ENCODE data around the gene NOD2. TPM values are rescaled to one million over a fixed set of nuclear protein-coding genes. Genes with fewer than 3 reads are reported as not detected.

Gene NOD2
- total RNA-seq, 1 donor from 2014 or later: 0.51 TPM

GRCh38 chr16:50690177-50690576 lies 3.2 kb upstream of the NOD2 start:
- DNase-seq (ENCODE audit: low read depth, low spot score): no peak
- Mint-ChIP-seq H3K4me3 (no peak overlapping the region), H3K9me3 (no peaks in the 10 kb centered on the region), H3K27me3 (ENCODE audit: low read depth) (peaks cover 31% of the 10 kb centered on the region), H3K4me1 (peaks cover 14% of the 10 kb centered on the region), H3K27ac (ENCODE audit: unreplicated experiment) (no peak overlapping the region), H3K36me3 (ENCODE audit: low read depth) (no peaks in the 10 kb centered on the region)
- TF ChIP-seq CTCF (conservative IDR thresholded peaks at IDR 0.05): no peak

GRCh38 chr16:50692644-50692998 lies 785 bp upstream of the NOD2 start:
- Mint-ChIP-seq H3K4me3 (peak overlapping the region; percentile 17), H3K36me3 (ENCODE audit: low read depth) (no peaks in the 10 kb centered on the region), H3K27ac (ENCODE audit: unreplicated experiment) (no peak overlapping the region), H3K9me3 (no peaks in the 10 kb centered on the region), H3K4me1 (peaks cover 27% of the 10 kb centered on the region), H3K27me3 (ENCODE audit: low read depth) (peaks cover 33% of the 10 kb centered on the region)
- TF ChIP-seq CTCF (conservative IDR thresholded peaks at IDR 0.05): no peak
- DNase-seq (ENCODE audit: low read depth, low spot score): no peak

GRCh38 chr16:50694206-50694605 lies 800 bp downstream of the NOD2 start:
- Mint-ChIP-seq H3K4me1 (peaks cover 34% of the 10 kb centered on the region), H3K9me3 (no peaks in the 10 kb centered on the region), H3K27ac (ENCODE audit: unreplicated experiment) (no peak overlapping the region), H3K27me3 (ENCODE audit: low read depth) (peaks cover 31% of the 10 kb centered on the region), H3K36me3 (ENCODE audit: low read depth) (no peaks in the 10 kb centered on the region), H3K4me3 (no peak overlapping the region)
- no peak for DNase-seq (ENCODE audit: low read depth, low spot score)
- no peak for TF ChIP-seq CTCF (conservative IDR thresholded peaks at IDR 0.05)

- TF ChIP-seq CTCF (conservative IDR thresholded peaks at IDR 0.05): no peak
- Mint-ChIP-seq H3K9me3 (no peaks in the 10 kb centered on the region), H3K27me3 (ENCODE audit: low read depth) (peaks cover 31% of the 10 kb centered on the region), H3K27ac (ENCODE audit: unreplicated experiment) (no peak overlapping the region), H3K36me3 (ENCODE audit: low read depth) (no peaks in the 10 kb centered on the region), H3K4me1 (peaks cover 34% of the 10 kb centered on the region), H3K4me3 (peak overlapping the region; percentile 22)
- DNase-seq (ENCODE audit: low read depth, low spot score): no peak
Observed at GRCh38 chr16:50695017-50696000, 1.9 kb downstream of the NOD2 start.

GRCh38 chr16:50696126-50696525 lies 2.7 kb downstream of the NOD2 start:
- no peaks in the 10 kb centered on the region for H3K9me3 Mint-ChIP-seq
- DNase-seq (ENCODE audit: low read depth, low spot score): no peak
- H3K36me3 Mint-ChIP-seq (ENCODE audit: low read depth): no peaks in the 10 kb centered on the region
- H3K4me3 Mint-ChIP-seq: peak overlapping the region; percentile 22
- H3K27me3 Mint-ChIP-seq (ENCODE audit: low read depth): peaks cover 26% of the 10 kb centered on the region
- peak overlapping the region; percentile 2 for H3K27ac Mint-ChIP-seq (ENCODE audit: unreplicated experiment)
- no peak for TF ChIP-seq CTCF (conservative IDR thresholded peaks at IDR 0.05)
- H3K4me1 Mint-ChIP-seq: peaks cover 34% of the 10 kb centered on the region
